Renal cortex interstitium (tissue), 11 donors: ENCODE results near the gene ACTMAP. TPM values are rescaled to one million over a fixed set of nuclear protein-coding genes. Genes with fewer than 3 reads are reported as not detected.
"Not testable (repeated sequence)": the region's sequence is repeated elsewhere in the genome, so short reads cannot be mapped to it uniquely, and the experiment has no call there.

Experiments
- DNase-seq, 11 donors: peaks; one replicate each; pipeline ENCODE4 v3.0.0-alpha.2; 2013; ENCODE audit warnings: low read depth in 9 of 11, low spot score in 4 of 11; ENCODE audit errors: extremely low read depth in 1 of 11
- polyA plus RNA-seq, 3 donors: library from polyadenylated mRNA; unstranded; fragments of 120-200 nt; gene quantifications; one replicate each; pipeline ENCODE4 v1.2.1, GENCODE V29; 2013; ENCODE audit not compliant: insufficient read length in 3 of 3

The ACTMAP gene
- polyA plus RNA-seq, 3 donors, result 14.5 to 18.5 (median 15.1) TPM

GRCh38 chr19:40733149-40733548 lies 17.1 kb downstream of the ACTMAP start:
- no peak for DNase-seq

GRCh38 chr19:40732304-40732703 lies 18.0 kb downstream of the ACTMAP start:
- not testable (repeated sequence) for DNase-seq

GRCh38 chr19:40730065-40730464 lies 20.2 kb downstream of the ACTMAP start:
- not testable (repeated sequence) for DNase-seq

GRCh38 chr19:40726279-40726678 lies 24.0 kb downstream of the ACTMAP start:
- no peak for DNase-seq

- no peak for DNase-seq
Observed at GRCh38 chr19:40724855-40725254, 25.4 kb downstream of the ACTMAP start.

- DNase-seq, result no peak
Observed at GRCh38 chr19:40724315-40724714, 26.0 kb downstream of the ACTMAP start.

- no peak for DNase-seq
Observed at GRCh38 chr19:40723661-40724254, 26.5 kb downstream of the ACTMAP start.

- no peak for DNase-seq
Observed at GRCh38 chr19:40721936-40722661, 28.2 kb downstream of the ACTMAP start.

- no peak for DNase-seq
Observed at GRCh38 chr19:40721140-40721486, 29.2 kb downstream of the ACTMAP start.

- no peak for DNase-seq
Observed at GRCh38 chr19:40719414-40719894, 30.8 kb downstream of the ACTMAP start.

GRCh38 chr19:40718774-40719391 lies 31.4 kb downstream of the ACTMAP start:
- DNase-seq, result peak in 2 of 11 donors; percentile 24 to 41

GRCh38 chr19:40717880-40718773 lies 32.1 kb downstream of the ACTMAP start:
- DNase-seq, result no peak

GRCh38 chr19:40717325-40717879 lies 32.9 kb downstream of the ACTMAP start:
- peak in 1 of 11 donors; percentile 29 for DNase-seq

- DNase-seq, result peak; percentile 93 to 100 (median 98)
Observed at GRCh38 chr19:40716482-40717324, 33.6 kb downstream of the ACTMAP start, which contains the start of the genes COQ8B and ITPKC. Gene COQ8B (minus strand): TSS chr19:40716886. CDS start chr19:40714632, 2,254 bp downstream. Gene ITPKC (plus strand): TSS chr19:40717112. CDS start chr19:40717136, 24 bp downstream.

- no peak for DNase-seq
Observed at GRCh38 chr19:40716031-40716481, 34.2 kb downstream of the ACTMAP start.

GRCh38 chr19:40714441-40715299 lies 35.6 kb downstream of the ACTMAP start:
- DNase-seq, result peak in 10 of 11 donors; percentile 85 to 93 (median 90)

- DNase-seq, result no peak
Observed at GRCh38 chr19:40713939-40714338, 36.3 kb downstream of the ACTMAP start.
